ENCODE measurements around the gene AQP5.

The AQP5 gene

DNA sequence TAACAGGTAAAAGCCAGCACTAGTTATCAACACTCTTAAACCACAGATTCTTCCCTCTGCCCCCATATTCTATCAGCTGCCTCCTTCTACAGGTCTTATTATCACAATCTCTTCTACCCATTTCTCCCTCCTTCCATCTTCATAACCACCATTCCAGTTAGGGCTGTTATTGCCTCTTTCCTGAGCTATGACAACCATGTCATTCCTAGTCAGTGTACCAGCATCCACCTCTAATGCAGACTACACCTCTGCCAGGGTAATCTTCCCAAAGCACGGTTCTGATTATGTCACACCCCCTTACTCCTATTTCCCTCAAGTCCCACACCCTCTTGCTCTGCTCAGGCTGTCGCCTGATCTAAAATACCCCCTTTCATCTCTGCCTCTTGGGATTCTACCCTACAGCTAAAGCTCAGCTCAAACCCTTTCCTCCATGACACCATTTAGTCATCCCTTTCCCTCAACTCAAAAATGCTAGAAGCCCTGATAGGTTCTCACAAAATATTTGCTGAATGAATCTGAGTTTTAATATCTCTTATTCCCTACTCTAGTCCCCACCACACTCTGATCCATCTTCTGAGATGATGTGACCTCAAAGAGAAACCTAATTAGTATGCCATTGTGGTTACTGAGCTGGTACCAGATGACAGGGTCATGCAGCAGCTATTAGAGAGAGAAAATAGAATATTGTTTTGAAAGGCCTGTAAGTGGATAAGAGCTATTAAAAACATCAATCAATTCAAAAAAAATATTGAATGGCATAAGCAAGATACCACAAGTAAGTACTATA, 51.9 kb downstream of the AQP5 start:
- Histone ChIP-seq H3K27ac (no peak overlapping the region), H3K4me1 (no peaks in the 10 kb centered on the region)

DNA sequence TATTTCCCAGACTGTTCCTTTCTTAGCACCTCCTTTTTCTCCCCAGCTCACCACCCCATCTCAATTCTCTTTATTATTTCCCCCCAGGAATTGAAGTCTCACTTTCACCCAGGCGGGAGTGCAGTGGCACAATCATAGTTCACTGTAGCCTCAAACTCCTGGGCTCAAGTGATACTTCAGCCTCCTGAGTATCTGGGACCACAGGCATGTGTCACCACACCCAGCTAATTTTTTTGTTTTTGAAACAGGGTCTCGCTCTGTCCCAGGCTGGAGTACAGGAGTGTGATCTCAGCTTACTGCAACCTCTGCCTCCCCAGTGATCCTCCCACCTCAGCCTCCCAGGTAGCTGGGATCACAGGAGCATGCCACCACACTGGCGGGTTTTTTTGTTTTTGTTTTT, 52.7 kb downstream of the AQP5 start:
- no peak overlapping the region for H3K4me3 ChIP-seq (ENCODE audit: low read depth, low read length)
- H3K27me3 ChIP-seq (ENCODE audit: control insufficient read depth, insufficient read depth, low read length): no peaks in the 10 kb centered on the region
- TF ChIP-seq, protein P1, sequence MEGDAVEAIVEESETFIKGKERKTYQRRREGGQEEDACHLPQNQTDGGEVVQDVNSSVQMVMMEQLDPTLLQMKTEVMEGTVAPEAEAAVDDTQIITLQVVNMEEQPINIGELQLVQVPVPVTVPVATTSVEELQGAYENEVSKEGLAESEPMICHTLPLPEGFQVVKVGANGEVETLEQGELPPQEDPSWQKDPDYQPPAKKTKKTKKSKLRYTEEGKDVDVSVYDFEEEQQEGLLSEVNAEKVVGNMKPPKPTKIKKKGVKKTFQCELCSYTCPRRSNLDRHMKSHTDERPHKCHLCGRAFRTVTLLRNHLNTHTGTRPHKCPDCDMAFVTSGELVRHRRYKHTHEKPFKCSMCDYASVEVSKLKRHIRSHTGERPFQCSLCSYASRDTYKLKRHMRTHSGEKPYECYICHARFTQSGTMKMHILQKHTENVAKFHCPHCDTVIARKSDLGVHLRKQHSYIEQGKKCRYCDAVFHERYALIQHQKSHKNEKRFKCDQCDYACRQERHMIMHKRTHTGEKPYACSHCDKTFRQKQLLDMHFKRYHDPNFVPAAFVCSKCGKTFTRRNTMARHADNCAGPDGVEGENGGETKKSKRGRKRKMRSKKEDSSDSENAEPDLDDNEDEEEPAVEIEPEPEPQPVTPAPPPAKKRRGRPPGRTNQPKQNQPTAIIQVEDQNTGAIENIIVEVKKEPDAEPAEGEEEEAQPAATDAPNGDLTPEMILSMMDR (IDR thresholded peaks at IDR 0.05): no peak
- H2AFZ ChIP-seq: no peak overlapping the region
- no peaks in the 10 kb centered on the region for H3K36me3 ChIP-seq (ENCODE audit: control insufficient read depth, insufficient read depth, low read length)
- no peak overlapping the region for H3K27ac ChIP-seq
- H3K4me2 ChIP-seq (ENCODE audit: low read length): no peak overlapping the region
- H3K79me2 ChIP-seq: no peaks in the 10 kb centered on the region
- H3K4me1 ChIP-seq: no peaks in the 10 kb centered on the region
- H3K9me3 ChIP-seq (ENCODE audit: control insufficient read depth, low read length): no peaks in the 10 kb centered on the region
- H3K9ac ChIP-seq: no peak overlapping the region

More for the DNA sequence above, 51.9 kb downstream of the AQP5 start:
- H3K4me3 ChIP-seq (ENCODE audit: low read depth, low read length): no peak overlapping the region
- H3K9ac ChIP-seq: no peak overlapping the region
- TF ChIP-seq, protein P1 (IDR thresholded peaks at IDR 0.05): no peak
- no peaks in the 10 kb centered on the region for H3K27me3 ChIP-seq (ENCODE audit: control insufficient read depth, insufficient read depth, low read length)
- no peaks in the 10 kb centered on the region for H3K36me3 ChIP-seq (ENCODE audit: control insufficient read depth, insufficient read depth, low read length)
- no peaks in the 10 kb centered on the region for H3K79me2 ChIP-seq
- H2AFZ ChIP-seq: no peak overlapping the region
- H3K9me3 ChIP-seq (ENCODE audit: control insufficient read depth, low read length): no peaks in the 10 kb centered on the region
- no peak overlapping the region for H3K4me2 ChIP-seq (ENCODE audit: low read length)
